Erythroblast (primary cell): ENCODE results near the gene TCF4.

Experiments used
- GATA1 ChIP-seq: IDR thresholded peaks from 2 replicates; pipeline ENCODE4 v1.6.1; 2011; ENCODE audit warnings: low read depth, mild to moderate bottlenecking, control low read depth, low read length, moderate library complexity
- POLR2A ChIP-seq: IDR thresholded peaks from 2 replicates; pipeline ENCODE4 v1.6.1; 2011; ENCODE audit warnings: mild to moderate bottlenecking, low read length

DNA sequence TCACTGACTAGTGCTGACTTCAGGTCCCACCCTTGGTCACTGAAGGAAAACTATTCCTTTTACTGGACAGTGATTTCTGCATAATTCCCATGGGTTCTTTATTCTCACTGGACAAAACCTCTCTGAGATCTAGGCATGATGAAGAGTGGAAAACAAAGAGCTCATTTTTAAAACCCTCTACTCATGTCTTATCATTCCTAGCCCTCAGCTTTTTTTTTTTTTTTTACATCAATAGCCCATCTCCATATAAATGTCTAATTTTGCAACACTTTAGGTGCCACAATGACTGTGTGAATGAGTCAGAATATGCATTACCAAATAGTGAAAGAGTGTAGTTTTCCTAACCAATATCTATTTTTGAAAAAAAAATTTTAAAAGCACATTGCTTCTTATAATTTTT, 74.8 kb downstream of the TCF4 start:
- TF ChIP-seq POLR2A (no peak), GATA1 (no peak)
